ENCODE measurements around the gene SLC27A5. TPM values are rescaled to one million over a fixed set of nuclear protein-coding genes. Genes with fewer than 3 reads are reported as not detected.

The SLC27A5 gene
- total and polyA plus RNA-seq, 7 donors = 2.3 to 22.9 (median 7.8) TPM

GRCh38 chr19:58519355-58520256 lies 7.8 kb upstream of the SLC27A5 start, which contains the start of gene ZBTB45:
ZBTB45 (minus strand) TSS chr19:58519810; CDS start chr19:58517673, 2,137 bp downstream.
- WGBS, 2 donors = 0% methylated on average over 87 of the region's 87 CpGs
- DNase-seq = peak; percentile 97
- no peaks in the 10 kb centered on the region for H3K9me3 ChIP-seq
- H3K27me3 ChIP-seq = no peaks in the 10 kb centered on the region
- TF ChIP-seq POLR2A (IDR thresholded peaks at IDR 0.05) (peak; percentile 48 to 65), EP300 (IDR thresholded peaks at IDR 0.05) (peak in 1 of 4 donors; percentile 31), CTCF (IDR thresholded peaks at IDR 0.05) (peak; percentile 55 to 90 (median 75)), POLR2AphosphoS5 (IDR thresholded peaks at IDR 0.05) (peak; percentile 75 to 88 (median 80))
- H3K36me3 ChIP-seq = peaks cover 13 to 22% (median 16%) of the 10 kb centered on the region in 4 donors
- peaks cover 0 to 44% (median 40%) of the 10 kb centered on the region in 4 donors for H3K4me1 ChIP-seq
- H3K27ac ChIP-seq = peak within 1 kb of the TSS; percentile 92 to 97 (median 96)
- intact Hi-C loops (cut with DNase I) = loop anchor here (1.0 to 2.0 kb wide), 3 partner anchors 24 to 53 kb away; partner anchors contain the start of gene CHMP2A
- H3K4me3 ChIP-seq = peak within 1 kb of the TSS; percentile 74 to 75 (median 75)

- Histone ChIP-seq H3K9me3 (no peaks in the 10 kb centered on the region), H3K4me3 (peak overlapping the region; percentile 74 to 75 (median 75)), H3K36me3 (peaks cover 13 to 22% (median 16%) of the 10 kb centered on the region in 4 donors), H3K4me1 (peaks cover 0 to 50% (median 46%) of the 10 kb centered on the region in 4 donors), H3K27ac (peak overlapping the region; percentile 92 to 97 (median 96)), H3K27me3 (no peaks in the 10 kb centered on the region)
- TF ChIP-seq CTCF (IDR thresholded peaks at IDR 0.05) = peak in 1 of 4 experiments; percentile 60
- no peak for TF ChIP-seq EP300 (IDR thresholded peaks at IDR 0.05)
- peak; percentile 84 for DNase-seq
- intact Hi-C loops (cut with DNase I) = loop anchor here (1.0 to 2.0 kb wide), 2 partner anchors 36 to 53 kb away; partner anchors contain the start of gene CHMP2A
- WGBS, 2 donors = 1% methylated on average over 14 of the region's 14 CpGs
Observed at GRCh38 chr19:58519087-58519354, 7.2 kb upstream of the SLC27A5 start.

- no peak for DNase-seq
- H3K36me3 ChIP-seq = peaks cover 13 to 22% (median 16%) of the 10 kb centered on the region in 4 donors
- no peaks in the 10 kb centered on the region for H3K9me3 ChIP-seq
- TF ChIP-seq EP300 (IDR thresholded peaks at IDR 0.05) (no peak), CTCF (IDR thresholded peaks at IDR 0.05) (peak in 3 of 4 experiments; percentile 55 to 57 (median 56)), POLR2AphosphoS5 (IDR thresholded peaks at IDR 0.05) (no peak), POLR2A (IDR thresholded peaks at IDR 0.05) (no peak)
- H3K27ac ChIP-seq = peak overlapping the region; percentile 92 to 97 (median 96)
- H3K27me3 ChIP-seq = no peaks in the 10 kb centered on the region
- intact Hi-C loops (cut with DNase I) = loop anchor here (1.0 to 2.0 kb wide), 2 partner anchors 36 to 54 kb away; partner anchors contain the start of gene CHMP2A
- WGBS, 2 donors = 3 to 10% methylated on average over 22 of the region's 22 CpGs
- H3K4me3 ChIP-seq = peak overlapping the region; percentile 74 to 75 (median 75)
- H3K4me1 ChIP-seq = peaks cover 0 to 56% (median 51%) of the 10 kb centered on the region in 4 donors
Observed at GRCh38 chr19:58518256-58519086, 6.7 kb upstream of the SLC27A5 start.

GRCh38 chr19:58516964-58517833 lies 5.4 kb upstream of the SLC27A5 start:
- Histone ChIP-seq H3K36me3 (peaks cover 13 to 22% (median 16%) of the 10 kb centered on the region in 4 donors), H3K27me3 (no peaks in the 10 kb centered on the region), H3K4me3 (no peak overlapping the region), H3K27ac (peak overlapping the region in 2 of 4 donors; percentile 92 to 95), H3K4me1 (peaks cover 0 to 58% (median 54%) of the 10 kb centered on the region in 4 donors), H3K9me3 (no peaks in the 10 kb centered on the region)
- DNase-seq = no peak
- TF ChIP-seq POLR2A (IDR thresholded peaks at IDR 0.05) (no peak), POLR2AphosphoS5 (IDR thresholded peaks at IDR 0.05) (no peak), CTCF (IDR thresholded peaks at IDR 0.05) (no peak), EP300 (IDR thresholded peaks at IDR 0.05) (no peak)
- 95% methylated on average over 65 of the region's 65 CpGs for WGBS, 2 donors
- intact Hi-C loops (cut with DNase I) = no loop called here

Measured in sigmoid colon (tissue), 7 donors.